ENCODE measurements around the gene TMEM196. TPM values are rescaled to one million over a fixed set of nuclear protein-coding genes. Genes with fewer than 3 reads are reported as not detected.

TMEM196 gene
- total RNA-seq, 2 experiments from 2014 or later = not detected

Small RNA genes within 50 kb of the gene (microRNA-seq; reads per million reads assigned to microRNA genes)
- 2.7 reads per million for gene MIR3146 (ENCODE audit: borderline microRNAs expressed, borderline replicate concordance)

Other genes with a start within 250 kb of the TMEM196 start
- 10 to 100 TPM; 18.8 to 20.3 TPM for gene POLR1F, start 64.6 kb downstream of the TMEM196 start, total RNA-seq